Vagina (tissue), 2 donors: ENCODE results near the gene DTX4.

Experiments
- CTCF ChIP-seq, 3 experiments: fragments of 450-650 bp in 2 of 3; fragments of 200-600 bp in 1 of 3; sonication (generic) in 1 of 3; IDR thresholded peaks; one replicate each; pipeline ENCODE4 v1.5.1; 2017 to 2019; ENCODE audit warnings: antibody characterized with exemption in 3 of 3, mild to moderate bottlenecking in 2 of 3, moderate library complexity in 2 of 3
- POLR2A ChIP-seq, 2 donors: fragments of 450-650 bp; IDR thresholded peaks; one replicate each; pipeline ENCODE4 v1.6.1; 2017; ENCODE audit warnings: antibody characterized with exemption in 2 of 2, mild to moderate bottlenecking in 2 of 2, moderate library complexity in 2 of 2
- POLR2AphosphoS5 ChIP-seq, 2 donors: sonication (generic); formaldehyde crosslinking; IDR thresholded peaks; one replicate each; pipeline ENCODE4 v1.9.0; 2017; ENCODE audit warnings: antibody characterized with exemption in 2 of 2, mild to moderate bottlenecking in 2 of 2, low read depth in 1 of 2; ENCODE audit not compliant: insufficient read depth in 1 of 2

DNA sequence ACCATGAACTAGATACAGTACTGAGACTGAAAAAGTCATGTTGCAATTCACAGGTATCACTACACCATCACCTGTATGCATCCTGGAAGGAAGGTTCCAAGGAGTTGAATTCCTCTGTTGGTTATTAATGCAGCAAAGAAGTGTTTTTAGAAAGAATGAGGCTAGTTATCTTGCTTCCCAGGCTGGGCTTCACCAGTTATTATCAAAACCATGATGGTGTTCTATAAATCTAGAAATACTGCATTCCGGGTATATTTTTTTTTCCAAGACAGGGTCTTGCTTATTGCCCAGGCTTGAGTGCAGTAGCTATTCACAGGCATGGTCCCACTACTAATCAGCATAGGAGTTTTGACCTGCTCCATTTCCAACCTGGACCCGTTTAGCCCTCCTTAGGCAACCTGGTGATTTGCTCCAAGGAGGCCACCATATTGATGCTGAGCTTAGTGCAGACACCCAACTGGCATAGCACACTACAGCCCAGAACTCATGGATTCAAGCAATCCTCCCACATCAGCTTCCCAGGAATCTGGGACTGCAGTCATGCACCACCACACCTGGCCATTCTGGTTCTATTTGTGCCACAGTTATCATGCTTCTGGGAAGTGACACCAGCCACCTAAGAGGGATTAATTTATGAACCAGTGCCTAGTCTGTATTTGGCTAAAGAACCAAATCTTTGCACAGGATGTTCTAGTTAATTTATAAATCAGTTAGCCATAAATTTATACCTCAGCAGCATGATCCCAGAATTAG lies 42.4 kb downstream of the DTX4 start:
- TF ChIP-seq CTCF (IDR thresholded peaks at IDR 0.05) (no peak), POLR2A (IDR thresholded peaks at IDR 0.05) (no peak), POLR2AphosphoS5 (IDR thresholded peaks at IDR 0.05; ENCODE audit: insufficient read depth in 1 of 2, low read depth in 1 of 2) (no peak)
